NT2/D1 (cell line): ENCODE results near the gene TMPRSS4.

ENCODE experiments used
- DNase-seq: peaks from one replicate; pipeline ENCODE4 v3.0.0-alpha.2; 2011; ENCODE audit warnings: low read depth, low spot score
- H3K27me3 ChIP-seq: 2 replicates; pipeline ENCODE4 v1.6.0; 2011; ENCODE audit warnings: mild to moderate bottlenecking; ENCODE audit not compliant: insufficient read length, insufficient read depth
- H3K36me3 ChIP-seq: 2 replicates; pipeline ENCODE4 v1.6.1; 2011; ENCODE audit warnings: mild to moderate bottlenecking, low read length, mixed read lengths; ENCODE audit not compliant: insufficient read depth, insufficient read length
- H3K4me1 ChIP-seq: 2 replicates; pipeline ENCODE4 v1.5.1; 2011; ENCODE audit not compliant: insufficient read depth, insufficient read length
- H3K4me3 ChIP-seq: 2 replicates; pipeline ENCODE4 v1.5.1; 2011; ENCODE audit warnings: low read depth; ENCODE audit not compliant: insufficient read length
- H3K9ac ChIP-seq: 2 replicates; pipeline ENCODE4 v1.6.0; 2011; ENCODE audit warnings: low read depth; ENCODE audit not compliant: insufficient read length
- H3K9me3 ChIP-seq: 2 replicates; pipeline ENCODE4 v1.5.1; 2011; ENCODE audit warnings: mild to moderate bottlenecking, low read length; ENCODE audit not compliant: insufficient read depth
- SUZ12 ChIP-seq: IDR thresholded peaks from 2 replicates; pipeline ENCODE4 v1.6.1; 2011; ENCODE audit not compliant: insufficient read length, insufficient read depth; ENCODE audit errors: extremely low read depth
- YY1 ChIP-seq: IDR thresholded peaks from 2 replicates; pipeline ENCODE4 v1.6.1; 2011; ENCODE audit not compliant: insufficient read length, insufficient read depth
- ZNF274 ChIP-seq: IDR thresholded peaks from 2 replicates; pipeline ENCODE4 v1.6.1; 2011; ENCODE audit warnings: mild to moderate bottlenecking, low read depth, low read length

TMPRSS4 gene

GRCh38 chr11:118051611-118052461 lies 25.0 kb upstream of the TMPRSS4 start:
- H3K36me3 ChIP-seq = no peaks in the 10 kb centered on the region
- no peak for DNase-seq
- H3K9me3 ChIP-seq = no peaks in the 10 kb centered on the region
- H3K4me1 ChIP-seq = no peaks in the 10 kb centered on the region
- H3K4me3 ChIP-seq = no peak overlapping the region
- no peaks in the 10 kb centered on the region for H3K27me3 ChIP-seq
- TF ChIP-seq ZNF274 = no peak
- no peak for TF ChIP-seq SUZ12
- TF ChIP-seq YY1 = no peak
- no peak overlapping the region for H3K9ac ChIP-seq

- H3K36me3 ChIP-seq = no peaks in the 10 kb centered on the region
- no peak overlapping the region for H3K4me3 ChIP-seq
- H3K27me3 ChIP-seq = no peaks in the 10 kb centered on the region
- H3K9ac ChIP-seq = no peak overlapping the region
- DNase-seq = no peak
- peaks cover 3% of the 10 kb centered on the region for H3K4me1 ChIP-seq
- H3K9me3 ChIP-seq = no peaks in the 10 kb centered on the region
- no peak for TF ChIP-seq YY1
- no peak for TF ChIP-seq SUZ12
- no peak for TF ChIP-seq ZNF274
Measured at GRCh38 chr11:118052581-118053206, 24.2 kb upstream of the TMPRSS4 start.

GRCh38 chr11:118054712-118055640 lies 21.9 kb upstream of the TMPRSS4 start:
- no peak overlapping the region for H3K9ac ChIP-seq
- H3K9me3 ChIP-seq = no peaks in the 10 kb centered on the region
- TF ChIP-seq YY1 = no peak
- TF ChIP-seq ZNF274 = no peak
- no peak for TF ChIP-seq SUZ12
- H3K4me1 ChIP-seq = peaks cover 3% of the 10 kb centered on the region
- no peaks in the 10 kb centered on the region for H3K27me3 ChIP-seq
- no peaks in the 10 kb centered on the region for H3K36me3 ChIP-seq
- no peak for DNase-seq
- no peak overlapping the region for H3K4me3 ChIP-seq

- no peak overlapping the region for H3K9ac ChIP-seq
- no peak overlapping the region for H3K4me3 ChIP-seq
- no peaks in the 10 kb centered on the region for H3K9me3 ChIP-seq
- H3K27me3 ChIP-seq = no peaks in the 10 kb centered on the region
- DNase-seq = no peak
- H3K4me1 ChIP-seq = peaks cover 3% of the 10 kb centered on the region
- no peaks in the 10 kb centered on the region for H3K36me3 ChIP-seq
- TF ChIP-seq YY1 (no peak), ZNF274 (no peak), SUZ12 (no peak)
Measured at GRCh38 chr11:118055966-118056365, 20.9 kb upstream of the TMPRSS4 start.

- Histone ChIP-seq H3K4me1 (peaks cover 3% of the 10 kb centered on the region), H3K27me3 (no peaks in the 10 kb centered on the region), H3K4me3 (no peak overlapping the region), H3K9ac (no peak overlapping the region), H3K36me3 (no peaks in the 10 kb centered on the region), H3K9me3 (no peaks in the 10 kb centered on the region)
- no peak for TF ChIP-seq ZNF274
- no peak for DNase-seq
Measured at GRCh38 chr11:118056806-118057205, 20.1 kb upstream of the TMPRSS4 start.

- no peaks in the 10 kb centered on the region for H3K36me3 ChIP-seq
- no peak for DNase-seq
- peaks cover 3% of the 10 kb centered on the region for H3K4me1 ChIP-seq
- H3K9ac ChIP-seq = no peak overlapping the region
- H3K9me3 ChIP-seq = no peaks in the 10 kb centered on the region
- H3K4me3 ChIP-seq = no peak overlapping the region
- TF ChIP-seq YY1 (no peak), SUZ12 (no peak), ZNF274 (no peak)
- H3K27me3 ChIP-seq = no peaks in the 10 kb centered on the region
Measured at GRCh38 chr11:118057251-118058145, 19.4 kb upstream of the TMPRSS4 start.
